ENCODE results near the gene NF1.
"Not testable (repeated sequence)": the region's sequence is repeated elsewhere in the genome, so short reads cannot be mapped to it uniquely, and the experiment has no call there.

The NF1 gene

DNA sequence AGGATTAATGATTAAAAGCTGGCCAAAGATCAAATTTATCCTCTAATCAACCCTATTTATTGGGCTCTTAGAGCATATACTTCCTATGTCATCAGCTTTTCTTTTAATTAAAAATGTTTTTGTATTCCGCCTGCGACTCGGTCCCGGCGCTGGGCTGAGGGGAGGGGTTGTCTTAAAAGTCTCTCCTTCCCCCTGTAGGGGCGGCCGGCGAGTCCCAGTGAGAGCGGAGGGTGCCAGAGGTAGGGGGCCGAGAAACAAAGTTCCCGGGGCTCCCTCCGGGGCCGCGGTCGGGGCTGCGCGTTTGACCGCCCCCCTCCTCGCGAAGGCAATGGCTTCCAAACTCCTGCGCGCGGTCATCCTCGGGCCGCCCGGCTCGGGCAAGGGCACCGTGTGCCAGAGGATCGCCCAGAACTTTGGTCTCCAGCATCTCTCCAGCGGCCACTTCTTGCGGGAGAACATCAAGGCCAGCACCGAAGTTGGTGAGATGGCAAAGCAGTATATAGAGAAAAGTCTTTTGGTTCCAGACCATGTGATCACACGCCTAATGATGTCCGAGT is 250.5 kb downstream of the NF1 start:
- not testable (repeated sequence) for DNase-seq

DNA sequence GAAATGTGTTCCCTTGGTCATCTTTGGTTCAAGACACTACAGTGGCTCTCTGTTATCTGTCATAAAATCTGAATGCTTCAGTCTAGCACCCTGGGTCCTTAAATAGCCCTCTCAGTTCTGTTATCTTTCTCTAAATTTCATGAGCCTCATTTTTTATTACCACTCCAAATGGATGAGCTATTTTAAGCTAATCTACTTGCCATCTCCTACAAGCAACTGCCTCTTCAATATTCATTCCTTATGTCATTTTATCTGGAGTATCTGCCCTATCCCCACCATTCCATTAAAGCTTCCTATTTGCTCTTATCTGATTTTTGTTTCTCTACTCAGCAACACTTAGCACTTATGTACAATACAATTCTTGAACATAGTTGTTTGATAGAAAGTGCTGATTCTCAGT is 254.7 kb downstream of the NF1 start:
- DNase-seq: no peak

DNA sequence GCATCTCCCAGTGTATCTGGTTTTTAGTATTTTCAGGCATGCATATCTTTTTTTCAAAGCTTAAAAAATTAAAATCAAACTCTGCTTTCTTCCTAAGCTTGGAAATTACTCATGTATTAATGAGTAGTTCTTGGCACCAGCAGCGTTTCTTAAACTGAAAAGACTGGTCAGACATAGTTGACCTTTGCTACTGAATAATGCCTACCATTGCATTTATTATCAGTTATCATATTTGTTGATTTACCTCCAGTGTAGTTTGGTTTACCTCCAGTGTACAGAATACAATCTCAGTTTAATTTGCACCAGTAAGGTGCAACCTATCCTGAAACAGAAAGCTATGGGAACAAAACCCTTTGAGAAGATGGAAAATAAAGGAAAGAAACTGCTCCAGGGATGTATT is 261.2 kb downstream of the NF1 start:
- no peak for DNase-seq

DNA sequence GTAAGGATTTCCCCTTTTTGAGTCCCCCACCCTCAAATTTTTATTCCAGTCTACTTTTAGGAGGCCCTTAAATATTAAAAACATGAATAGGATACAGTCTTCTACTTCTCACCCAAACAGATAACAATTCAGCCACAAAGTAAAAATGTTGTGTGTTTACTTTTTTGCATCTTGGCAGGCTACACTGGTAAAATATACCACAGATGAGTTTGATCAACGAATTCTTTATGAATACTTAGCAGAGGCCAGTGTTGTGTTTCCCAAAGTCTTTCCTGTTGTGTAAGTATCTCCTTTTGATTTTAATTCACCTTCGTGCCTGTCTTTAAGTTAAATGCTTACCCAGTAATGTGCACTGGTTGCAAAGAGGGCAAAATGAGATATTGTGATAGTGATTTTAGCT is 262.3 kb downstream of the NF1 start:
- DNase-seq: no peak

DNA sequence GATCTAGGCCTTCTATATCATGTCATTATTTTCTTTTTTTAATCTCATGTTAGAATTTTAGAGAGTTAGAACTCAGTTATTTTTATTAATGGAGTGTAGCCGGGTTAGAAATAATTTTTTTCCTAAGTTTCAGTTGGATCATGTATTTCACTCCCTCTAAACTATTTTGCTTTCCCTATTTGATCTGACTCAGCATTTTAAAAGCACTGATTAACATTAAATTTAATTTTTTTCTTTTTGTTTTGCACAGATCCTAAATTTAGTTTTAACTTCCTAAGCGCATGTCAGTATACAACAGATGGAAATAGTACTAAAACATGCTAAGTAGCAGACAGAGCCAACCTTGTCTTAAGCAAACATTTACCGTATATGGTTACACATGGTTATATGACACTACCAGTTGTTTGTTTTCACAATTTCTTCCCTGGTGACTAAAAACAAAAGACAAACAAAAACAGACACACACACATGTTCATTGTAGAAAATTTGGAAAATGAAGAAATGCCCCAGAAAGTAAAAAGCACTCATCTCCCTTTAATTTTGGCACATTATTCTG is 263.1 kb downstream of the NF1 start:
- no peak for DNase-seq

DNA sequence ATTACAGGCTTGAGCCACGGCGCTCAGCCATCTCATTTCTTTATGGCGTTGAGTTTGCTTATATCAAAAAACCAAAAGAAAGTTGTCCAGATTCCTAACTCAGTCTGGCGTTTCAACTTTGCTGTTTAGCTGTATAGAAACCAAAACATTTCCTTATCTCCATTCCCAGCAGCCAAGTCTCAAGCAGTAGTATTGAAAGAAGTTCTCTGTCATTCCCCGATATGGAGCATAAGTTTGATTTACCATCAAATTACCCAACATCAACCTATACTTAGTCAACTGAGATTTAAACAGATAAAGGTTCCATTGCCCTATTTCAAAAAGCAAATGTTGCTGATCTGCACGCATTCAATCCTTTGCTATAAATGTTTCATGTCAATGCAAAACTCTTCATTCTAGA is 269.2 kb downstream of the NF1 start:
- no peak for DNase-seq

DNA sequence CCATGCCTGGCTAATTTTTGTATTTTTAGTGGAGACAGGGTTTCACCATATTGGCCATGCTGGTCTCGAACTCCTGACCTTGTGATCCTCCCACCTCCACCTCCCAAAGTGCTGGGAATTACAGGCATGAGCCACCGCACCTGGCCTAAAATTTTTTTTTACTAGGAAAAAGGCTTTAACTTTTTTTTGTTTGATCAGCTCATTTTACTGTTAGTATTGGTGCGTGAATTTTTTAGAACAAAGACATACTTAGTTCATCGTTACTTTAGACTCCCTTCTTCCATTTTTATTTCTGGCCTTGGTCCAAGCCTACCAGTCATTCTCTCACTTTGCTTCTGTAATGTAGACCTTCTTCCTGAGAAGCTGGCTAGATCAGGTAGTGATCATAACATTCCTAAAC is 271.3 kb downstream of the NF1 start:
- DNase-seq: no peak

DNA sequence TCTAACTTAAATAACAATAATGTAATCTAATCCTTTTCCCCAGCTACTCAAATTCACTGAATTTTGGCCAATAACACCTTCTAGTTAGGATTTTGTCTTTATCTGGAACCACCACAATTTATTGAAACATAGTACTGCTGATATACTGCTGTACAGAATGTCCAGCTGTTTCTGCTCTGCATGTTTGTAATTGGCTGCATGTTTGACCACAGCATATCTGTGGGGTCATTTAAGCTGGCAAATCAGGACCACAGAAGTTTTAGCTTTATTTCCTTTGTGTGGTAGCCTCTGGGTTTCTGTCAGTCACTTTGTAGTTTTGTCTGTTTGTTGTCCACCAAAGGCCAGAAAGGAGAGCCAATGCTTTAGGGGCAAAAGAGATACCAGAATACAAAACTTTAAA is 274.5 kb downstream of the NF1 start:
- DNase-seq: no peak

DNA sequence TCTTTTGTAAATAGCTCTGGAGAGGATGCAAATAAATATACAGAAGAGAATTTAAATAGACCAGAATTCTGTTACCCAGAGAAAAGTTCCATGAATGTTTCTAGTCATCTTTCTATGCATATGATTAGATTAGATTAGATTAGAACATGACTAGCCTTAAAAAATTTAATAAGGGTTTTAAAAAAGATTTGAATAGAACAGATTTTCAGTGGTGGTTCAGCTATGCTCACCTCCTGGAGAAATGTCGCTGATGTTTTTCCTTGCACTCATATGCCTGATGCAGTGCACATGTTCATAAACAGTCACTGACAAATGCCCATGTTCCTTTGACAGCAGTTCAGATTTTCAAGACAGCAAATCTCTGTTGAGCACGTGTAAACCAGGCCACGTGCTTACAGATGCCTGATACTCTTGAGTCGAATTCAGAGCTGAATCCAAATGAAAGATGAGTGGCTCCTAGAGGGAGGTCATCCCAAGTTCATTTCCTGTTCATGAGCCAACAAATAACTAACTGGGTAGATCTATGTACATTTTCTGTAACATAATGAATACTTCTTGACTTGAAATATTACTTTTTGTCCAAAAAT is 276.8 kb downstream of the NF1 start:
- DNase-seq: no peak

DNA sequence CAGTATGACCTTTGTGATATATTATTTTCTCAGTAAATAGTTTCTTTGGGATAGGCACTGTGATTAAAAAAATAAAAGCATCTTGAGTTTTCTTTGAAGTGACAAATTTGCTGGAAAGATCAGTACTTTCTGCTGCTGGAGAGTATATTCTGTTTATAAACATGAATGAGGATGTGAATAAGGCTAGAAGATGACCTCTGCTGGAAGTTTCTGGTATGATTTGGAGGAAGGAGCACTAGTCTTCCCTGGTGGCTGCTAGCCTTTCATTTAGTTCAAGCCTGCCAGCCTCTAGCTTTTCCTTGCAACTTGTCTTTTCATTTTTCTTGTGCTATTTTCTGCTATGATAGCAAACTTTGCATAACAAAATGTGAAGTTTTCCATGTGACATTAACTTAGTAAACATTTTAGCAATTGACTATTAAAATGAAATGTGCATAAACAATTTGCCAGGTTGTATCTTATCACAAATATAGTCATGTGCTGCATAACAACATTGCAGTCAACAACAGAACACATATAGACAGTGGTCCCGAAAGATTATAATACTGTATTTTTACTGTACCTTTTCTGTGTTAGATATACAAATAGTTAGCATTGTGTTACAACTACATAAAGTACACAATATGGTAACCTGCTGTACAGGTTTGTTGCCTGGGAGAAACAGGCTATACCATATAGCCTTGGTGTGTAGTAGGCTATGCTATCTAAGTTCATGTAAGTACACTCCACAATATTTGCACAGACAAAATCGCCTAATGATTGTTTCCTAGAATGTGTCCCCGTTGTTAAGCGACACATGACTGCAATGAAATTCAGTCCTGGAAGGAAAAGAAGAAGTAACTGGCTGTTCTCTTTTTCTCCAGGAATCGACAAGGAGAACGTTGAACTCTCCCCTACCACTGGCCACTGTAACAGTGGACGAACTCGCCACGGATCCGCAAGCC is 278.6 kb downstream of the NF1 start:
- DNase-seq: no peak

DNA sequence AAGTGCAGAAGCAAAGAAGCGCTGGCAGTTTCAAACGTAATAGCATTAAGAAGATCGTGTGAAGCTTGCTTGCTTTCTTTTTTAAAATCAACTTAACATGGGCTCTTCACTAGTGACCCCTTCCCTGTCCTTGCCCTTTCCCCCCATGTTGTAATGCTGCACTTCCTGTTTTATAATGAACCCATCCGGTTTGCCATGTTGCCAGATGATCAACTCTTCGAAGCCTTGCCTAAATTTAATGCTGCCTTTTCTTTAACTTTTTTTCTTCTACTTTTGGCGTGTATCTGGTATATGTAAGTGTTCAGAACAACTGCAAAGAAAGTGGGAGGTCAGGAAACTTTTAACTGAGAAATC is 279.3 kb downstream of the NF1 start:
- no peak for DNase-seq

DNA sequence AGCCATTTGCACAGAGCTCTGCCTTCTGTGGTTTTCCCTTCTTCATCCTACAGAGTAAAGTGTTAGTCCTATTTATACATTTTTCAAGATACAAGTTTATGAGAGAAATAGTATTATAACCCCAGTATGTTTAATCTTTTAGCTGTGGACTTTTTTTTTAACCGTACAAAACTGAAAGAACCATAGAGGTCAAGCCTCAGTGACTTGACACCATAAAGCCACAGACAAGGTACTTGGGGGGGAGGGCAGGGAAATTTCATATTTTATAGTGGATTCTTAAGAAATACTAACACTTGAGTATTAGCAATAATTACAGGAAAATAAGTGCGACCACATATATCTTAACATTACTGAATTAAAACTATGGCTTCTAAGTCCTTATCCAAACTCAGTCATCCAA is 279.7 kb downstream of the NF1 start:
- no peak for DNase-seq

DNA sequence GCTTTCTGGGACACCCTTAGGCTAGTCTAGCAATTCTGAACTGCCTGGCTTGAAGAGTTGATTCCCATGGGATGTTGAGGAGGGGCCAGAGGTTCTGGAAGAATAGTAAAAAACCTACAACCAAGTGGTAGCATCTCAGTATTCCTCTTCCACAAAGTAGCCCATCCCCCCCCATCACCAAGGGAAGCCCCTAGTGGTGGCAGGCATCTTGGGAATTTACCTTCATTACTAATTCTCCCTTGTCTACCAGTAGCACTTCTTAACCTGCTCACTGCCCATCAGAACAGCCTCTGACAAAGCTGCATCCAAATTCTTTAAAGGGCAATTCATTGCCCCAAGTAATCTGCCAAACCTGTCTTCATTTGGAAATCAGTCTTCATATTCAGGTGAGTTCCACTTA is 283.9 kb downstream of the NF1 start:
- no peak for DNase-seq

DNA sequence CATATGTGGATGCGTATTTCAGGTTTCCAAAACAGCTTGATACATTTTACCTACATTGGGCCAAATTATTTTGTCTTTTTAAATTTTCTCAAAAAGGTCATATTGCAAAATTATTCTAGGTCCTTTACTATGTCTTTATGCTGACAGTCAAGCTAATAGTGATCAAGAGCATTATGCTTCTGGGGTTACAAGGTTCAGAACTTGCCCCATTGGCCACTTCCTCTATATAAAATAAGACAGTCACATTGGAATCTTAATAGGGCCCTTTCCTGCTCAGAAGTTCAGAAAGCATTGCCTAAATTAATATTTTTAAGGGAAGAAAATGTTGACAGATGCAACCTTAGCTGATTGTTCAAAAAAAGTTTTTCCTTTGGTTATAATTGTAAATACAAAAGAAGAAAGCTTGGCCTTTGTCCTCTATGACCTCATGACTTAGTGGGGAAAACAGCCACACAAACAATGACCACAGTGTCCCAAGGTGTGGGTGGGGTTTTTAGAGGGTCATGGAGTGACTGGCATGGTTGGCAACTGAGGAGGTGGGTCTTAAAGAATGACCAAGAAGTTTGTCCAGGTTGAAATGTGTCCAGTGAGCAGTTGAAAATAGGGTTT is 284.9 kb downstream of the NF1 start:
- DNase-seq: no peak

DNA sequence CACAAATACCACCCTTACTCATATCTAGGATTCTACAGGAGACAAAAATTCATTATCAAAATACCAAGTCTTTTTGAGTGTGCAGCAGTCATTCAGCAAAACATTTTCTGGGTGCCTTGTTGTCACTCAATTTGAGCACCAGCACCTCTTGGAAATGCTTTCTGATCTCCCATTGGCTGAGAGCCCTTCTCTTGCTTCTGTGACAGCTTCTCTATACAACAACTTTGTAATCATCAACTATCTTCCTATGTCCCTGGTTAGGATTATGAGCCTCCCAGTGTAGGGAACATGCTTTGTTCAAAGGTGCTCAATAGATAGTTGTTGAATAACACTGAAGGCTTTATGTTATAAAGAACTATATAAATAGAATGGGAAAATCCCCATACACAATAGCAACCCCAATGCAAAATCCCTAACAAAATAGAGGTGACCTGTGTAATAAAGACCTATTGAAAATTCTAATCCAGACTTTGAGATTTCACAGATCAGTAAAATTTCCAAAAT is 286.4 kb downstream of the NF1 start:
- no peak for DNase-seq

DNA sequence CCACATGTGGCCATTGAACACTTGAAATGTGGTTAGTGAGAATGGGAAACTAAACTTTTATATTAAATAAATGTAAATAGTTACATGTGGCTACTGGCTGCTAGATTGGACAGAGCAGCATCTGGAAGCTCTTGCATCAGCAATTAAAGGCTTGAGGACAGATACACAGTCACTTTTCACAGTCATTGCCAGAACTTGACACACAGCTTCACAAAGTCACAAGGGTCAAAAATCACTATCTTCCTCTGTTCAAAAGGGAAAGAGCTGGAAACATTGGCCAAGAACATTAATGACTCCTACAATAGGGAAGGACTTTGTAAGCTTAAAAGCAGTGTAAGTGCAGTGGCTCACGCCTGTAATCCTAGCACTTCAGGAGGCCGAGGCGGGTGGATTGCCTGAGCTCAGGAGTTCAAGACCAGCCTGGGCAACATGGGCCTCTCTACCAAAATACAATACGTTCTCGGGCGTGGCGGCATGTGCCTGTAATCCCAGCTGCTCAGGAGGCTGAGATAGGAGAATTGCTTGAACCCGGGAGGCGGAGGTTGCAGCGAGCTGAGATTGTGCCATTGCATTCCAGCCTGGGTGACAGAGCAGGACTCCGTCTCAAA is 288.0 kb downstream of the NF1 start:
- not testable (repeated sequence) for DNase-seq

DNA sequence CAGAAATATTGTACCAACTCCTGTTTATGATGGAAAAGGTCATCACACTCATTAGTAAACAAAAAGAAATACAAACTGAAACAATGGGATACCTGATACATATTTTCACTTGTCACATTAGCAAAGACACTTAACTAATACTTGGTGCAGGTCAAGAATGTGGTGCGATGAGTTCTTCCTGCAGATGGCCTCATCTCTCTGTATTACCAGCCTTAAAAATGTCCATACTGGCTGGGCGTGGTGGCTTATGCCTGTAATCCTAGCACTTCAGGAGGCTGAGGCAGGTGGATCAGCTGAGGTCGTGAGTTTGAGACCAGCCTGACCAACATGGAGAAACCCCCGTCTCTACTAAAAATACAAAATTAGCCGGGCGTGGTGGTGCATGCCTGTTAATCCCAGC is 288.7 kb downstream of the NF1 start:
- DNase-seq: not testable (repeated sequence)

DNA sequence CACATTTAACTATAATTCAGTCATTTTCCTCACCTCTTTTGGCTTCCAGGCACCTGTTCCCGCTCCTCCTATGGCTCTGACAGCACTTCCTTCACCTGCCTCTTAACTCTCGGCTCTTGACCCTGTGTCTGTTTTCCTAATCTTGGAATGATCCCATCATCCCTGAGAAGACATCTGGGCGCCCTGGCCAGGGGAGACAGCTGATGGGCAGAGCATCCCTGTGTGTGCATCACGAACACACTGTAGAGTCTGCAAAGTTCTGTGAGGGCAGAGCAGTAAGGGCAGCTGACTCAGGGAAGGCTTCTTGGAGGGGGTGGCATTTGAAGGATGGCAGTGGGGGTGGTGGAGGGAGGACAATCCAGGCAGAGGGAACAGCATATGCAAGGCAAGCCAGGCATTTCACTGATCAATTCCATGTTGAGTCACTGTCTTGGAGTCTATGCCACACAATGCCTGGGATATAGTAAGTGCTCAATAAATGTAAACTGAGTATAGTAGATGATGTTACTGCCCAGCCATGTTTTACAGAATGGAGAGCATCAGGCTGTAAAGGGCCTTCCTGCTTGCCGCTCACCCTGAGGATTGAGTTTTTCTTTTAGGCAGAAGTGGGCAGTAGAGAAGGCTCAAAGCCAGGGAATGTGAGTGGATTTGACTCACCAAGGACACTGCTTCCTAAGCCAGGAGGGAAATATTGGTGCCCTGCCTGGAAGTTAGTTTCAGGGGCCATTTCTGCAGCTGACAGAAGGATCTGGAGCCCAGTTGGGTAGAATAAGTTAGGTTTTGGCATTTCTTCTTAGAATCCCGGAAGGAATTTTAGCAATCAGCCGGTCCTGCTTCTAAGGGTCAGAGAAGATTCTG is 290.9 kb downstream of the NF1 start:
- DNase-seq: no peak

DNA sequence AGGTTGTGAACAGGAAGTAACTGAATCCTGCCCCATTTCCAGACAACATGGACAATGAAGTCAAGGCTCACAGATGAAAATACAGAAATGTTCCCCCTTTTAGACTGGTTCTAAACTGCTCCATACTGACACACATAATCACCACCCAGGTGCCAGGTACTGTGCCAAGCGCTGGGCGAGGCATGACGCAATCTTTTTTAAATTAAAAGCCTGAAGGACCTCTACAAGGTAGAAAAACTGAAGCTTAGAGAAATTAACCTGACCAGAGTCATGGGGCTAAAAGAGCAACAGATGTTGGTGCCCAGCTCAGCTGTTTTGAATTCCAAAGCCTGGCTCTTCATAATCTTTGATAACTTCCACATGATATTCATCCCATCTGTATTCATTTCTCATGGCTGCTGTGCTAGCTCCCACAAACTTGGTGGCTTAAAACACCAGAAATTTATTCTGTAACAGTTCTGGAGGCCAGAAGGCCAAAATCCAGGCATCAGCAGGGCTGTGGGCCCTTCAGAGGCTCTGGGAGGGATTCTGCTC is 291.8 kb downstream of the NF1 start:
- DNase-seq: no peak

DNA sequence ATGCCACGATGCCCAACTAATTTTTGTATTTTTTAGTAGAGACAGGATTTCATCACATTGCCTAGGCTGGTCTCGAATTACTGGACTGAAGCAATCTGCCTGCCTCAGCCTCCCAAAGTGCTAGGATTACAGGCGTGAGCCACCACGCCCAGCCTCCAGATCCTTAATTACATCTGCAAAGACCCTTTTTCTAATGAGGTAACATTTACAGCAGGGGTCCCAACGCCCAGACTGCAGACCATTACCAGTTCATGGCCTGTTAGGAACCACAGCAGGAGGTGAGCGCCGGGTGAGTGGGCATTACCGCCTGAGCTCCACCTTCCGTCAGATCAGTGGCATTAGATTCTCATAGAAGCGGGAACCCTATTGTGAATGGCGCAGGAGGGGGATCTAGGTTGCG is 292.7 kb downstream of the NF1 start:
- DNase-seq: no peak

DNA sequence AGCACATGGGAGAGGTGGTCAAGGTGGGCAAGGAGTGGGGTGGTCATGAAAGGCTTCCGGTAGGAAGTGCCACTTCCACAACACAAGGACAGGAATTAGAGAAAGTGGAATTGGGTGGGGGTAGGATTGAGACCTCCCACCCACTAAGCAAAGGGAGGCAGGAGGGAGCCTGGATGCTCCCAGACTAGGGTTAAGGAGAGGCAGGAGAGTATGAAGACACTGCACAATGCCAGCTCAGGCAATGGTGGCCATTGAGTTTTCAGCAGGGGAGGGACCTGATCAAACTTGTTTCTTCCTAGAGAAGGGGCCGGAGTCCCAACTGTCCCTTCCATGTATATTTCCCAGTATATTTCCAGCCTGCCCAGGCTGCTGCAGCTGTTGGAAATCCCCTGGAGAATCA is 293.6 kb downstream of the NF1 start:
- DNase-seq: no peak
